Activated naive CD8-positive, alpha-beta T cell treated with anti-CD3 and anti-CD28 coated beads, Interleukin-2, amount 50 U/mL, for 16 hours (primary cell): ENCODE results near the gene MNS1.
"Not testable (repeated sequence)": the region's sequence is repeated elsewhere in the genome, so short reads cannot be mapped to it uniquely, and the experiment has no call there.

Experiments used
- DNase-seq: peaks from one replicate; pipeline ENCODE4 v3.0.0-alpha.2; 2020; ENCODE audit warnings: low read depth, low spot score

Gene MNS1, protein sequence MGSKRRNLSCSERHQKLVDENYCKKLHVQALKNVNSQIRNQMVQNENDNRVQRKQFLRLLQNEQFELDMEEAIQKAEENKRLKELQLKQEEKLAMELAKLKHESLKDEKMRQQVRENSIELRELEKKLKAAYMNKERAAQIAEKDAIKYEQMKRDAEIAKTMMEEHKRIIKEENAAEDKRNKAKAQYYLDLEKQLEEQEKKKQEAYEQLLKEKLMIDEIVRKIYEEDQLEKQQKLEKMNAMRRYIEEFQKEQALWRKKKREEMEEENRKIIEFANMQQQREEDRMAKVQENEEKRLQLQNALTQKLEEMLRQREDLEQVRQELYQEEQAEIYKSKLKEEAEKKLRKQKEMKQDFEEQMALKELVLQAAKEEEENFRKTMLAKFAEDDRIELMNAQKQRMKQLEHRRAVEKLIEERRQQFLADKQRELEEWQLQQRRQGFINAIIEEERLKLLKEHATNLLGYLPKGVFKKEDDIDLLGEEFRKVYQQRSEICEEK

DNA sequence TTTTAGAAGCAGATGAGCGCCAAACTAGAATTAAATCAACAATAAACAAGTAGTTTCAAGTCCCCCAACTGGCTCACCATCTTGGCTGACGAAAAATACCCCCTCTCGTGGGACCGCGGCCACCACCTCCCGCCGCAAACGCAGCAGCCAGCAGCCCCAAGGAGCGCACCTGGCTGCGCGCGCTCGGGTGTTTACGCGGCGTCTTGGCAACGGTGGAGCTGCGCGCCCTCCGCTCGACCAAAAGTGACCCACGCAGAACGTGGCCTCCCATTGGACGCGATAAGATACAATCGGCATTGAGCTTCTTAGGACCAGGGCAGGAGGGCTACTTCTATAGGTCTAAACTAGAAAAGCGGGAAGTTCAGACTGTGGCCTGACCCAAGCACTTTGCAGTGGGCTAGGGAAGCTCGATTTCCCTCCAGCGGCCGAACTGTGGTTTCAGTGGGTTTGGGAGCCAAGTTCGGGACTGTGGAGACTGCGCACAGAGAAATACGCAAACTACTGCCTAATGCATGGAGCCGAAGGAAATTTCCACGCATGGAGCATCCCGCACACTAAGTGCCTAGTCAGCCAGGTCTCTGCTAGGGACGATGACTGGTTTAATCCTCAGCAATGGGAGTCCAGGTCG, at the start of gene MNS1:
TSS of gene MNS1 (minus strand) at position 245 of the 628 bp plus-strand sequence. CDS start at position 80, 165 bp downstream.
- peak; percentile 23 for DNase-seq

DNA sequence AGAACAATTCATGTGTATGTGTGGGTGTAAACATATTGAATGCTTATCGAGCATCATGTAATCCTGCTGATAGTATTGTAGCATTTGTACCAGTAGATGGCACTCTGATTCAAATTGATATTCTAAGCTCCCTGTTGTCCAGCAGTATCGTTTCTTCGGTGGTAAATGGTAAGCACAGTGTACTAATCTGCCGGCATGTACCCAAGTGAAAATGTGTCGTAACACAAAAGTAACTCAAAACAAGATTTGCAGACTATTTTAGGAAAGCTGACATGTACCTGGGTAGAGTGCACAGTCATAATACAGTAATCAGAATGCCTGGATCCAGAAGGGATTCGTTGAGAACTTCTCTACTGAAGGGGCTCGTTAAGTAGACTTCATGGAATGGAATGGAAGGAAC, 31.7 kb upstream of the MNS1 start:
- no peak for DNase-seq

DNA sequence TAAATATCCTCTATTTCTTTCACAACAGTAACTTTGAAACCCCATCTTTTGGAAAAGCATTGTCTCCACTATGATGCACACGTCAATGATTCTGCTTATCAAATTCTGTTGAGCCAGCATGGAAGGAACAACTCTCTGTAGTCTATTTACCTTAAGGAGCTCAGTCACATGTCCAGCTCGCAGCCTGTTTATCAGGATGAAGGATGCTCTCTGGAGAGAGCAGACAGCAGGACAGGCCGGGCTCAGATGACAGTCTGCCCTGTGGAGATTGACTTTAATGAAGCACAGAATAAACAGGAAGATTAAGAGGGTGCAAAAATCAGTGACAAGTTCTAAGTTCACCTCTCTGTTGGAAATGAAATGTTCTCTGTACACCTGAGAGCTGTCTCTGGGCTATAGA, 30.6 kb upstream of the MNS1 start:
- DNase-seq = no peak

DNA sequence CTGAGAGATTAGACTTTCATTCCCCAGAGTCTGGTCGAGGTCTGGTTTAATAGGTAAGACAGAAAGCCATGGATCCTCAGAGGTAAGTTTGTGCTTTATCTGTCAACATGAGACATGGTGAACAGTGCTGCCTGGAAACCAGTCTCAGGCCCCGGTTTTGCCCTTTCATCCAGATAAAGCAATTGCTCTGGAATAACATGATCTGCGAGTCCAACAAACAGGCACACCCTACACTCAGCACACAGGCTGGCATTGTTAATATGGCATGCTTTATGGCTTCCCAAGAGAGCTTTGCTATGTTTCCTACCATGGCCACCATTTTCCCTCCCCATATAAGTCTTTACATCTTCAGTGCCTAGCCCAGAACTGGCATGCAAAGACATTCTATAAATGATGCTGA, 30.1 kb upstream of the MNS1 start:
- DNase-seq = no peak

DNA sequence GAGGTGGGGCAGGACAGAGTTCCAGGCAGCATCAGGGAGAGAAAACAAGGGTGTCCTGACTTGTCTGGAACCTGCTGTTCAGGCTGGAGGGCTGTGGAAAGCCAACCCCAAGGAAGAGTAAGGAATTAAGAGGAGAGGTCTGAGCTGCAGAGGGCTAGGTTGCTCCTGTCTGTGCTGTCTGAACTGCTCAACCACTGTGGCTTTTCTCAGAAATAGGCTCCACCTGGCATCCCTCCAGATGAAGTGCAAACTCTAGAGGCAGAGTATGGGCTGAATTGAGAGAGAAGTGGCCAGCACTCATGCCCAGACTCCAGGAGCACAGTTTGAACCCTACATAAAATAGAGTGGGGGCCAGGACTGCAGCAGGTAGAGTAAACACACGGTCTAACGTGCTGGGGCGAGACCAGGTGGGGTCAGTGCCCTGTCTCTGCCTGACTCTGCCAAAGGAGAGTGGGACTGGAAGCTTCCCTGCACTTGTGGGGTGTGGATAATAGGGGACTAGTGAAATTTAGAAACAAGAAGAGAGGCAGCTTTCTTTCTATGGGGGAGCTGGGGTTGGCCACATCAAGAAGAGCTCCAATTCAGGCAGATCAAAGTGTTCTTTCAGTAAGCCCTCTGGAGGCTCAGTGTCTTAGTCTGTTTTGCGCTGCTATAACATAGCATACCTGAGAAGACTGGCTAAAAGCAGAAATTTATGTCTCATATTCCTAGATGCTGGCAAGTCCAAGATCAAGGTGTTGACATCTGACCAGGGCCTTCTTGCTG, 28.0 kb upstream of the MNS1 start:
- DNase-seq = no peak

DNA sequence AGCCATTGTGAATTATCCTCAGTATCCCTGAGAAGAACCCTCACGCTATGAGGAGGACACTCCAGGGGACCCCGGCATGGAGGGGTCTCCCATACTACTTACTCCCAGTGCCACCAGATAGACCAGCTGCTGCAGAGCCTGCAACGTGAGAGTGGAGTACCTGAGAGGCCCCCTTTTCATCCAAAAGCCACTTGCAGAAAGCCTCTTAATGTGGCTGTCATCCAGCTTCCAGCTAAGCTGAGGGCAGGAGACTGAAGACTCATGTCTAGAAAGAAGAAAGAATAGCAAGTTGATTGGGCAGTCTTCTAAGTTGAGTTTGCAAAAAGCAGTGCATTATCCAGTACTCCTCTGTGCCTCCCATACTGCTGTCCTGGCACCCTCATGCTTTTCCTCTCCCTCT, 27.3 kb upstream of the MNS1 start:
- DNase-seq = no peak

DNA sequence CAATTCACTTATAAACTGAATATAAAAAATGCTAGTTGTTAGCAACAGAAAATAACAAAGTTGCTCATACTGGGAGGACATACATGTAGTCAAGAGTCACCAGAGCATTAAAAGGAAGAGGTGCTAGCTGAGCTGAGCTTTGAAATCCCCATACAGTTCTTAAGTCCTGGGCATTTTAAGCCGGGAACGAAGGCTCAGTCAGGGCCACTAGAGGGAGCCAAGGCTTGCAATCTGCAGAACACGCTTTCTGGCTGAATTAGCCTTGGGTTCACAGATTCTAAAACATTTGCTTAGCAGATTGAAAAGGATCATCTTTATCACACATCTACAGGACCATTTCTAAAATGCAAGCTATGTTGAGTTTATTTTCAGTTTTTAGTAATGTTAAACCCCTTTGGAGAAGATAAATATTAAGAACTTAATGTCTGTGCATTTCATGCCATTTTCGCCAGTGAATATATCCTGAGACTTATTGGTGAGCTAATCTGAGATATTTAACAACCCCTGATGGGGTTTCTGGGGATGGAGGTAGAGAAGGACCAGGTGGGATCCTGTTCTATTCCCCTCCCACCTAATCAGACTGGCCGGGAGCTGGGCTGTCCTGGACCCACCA, 26.3 kb upstream of the MNS1 start:
- no peak for DNase-seq

DNA sequence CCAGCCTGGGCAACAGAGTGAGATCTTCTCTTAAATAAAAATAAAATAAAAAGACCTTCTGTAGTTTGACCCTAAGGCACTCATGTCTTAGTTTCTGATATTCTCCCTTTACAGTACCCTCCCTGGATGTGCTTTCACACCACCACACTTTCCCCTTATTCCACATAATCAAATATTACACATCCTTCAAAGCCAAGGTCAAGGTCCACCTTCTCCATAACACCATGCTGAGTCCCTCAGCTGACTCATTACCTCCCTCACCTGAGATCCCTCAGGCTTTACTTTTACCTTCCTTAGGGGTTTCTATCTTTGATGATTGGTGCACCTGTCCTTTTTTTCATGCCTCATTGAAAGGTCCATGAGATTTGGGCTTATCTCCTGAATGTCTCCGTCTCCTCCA, 25.5 kb upstream of the MNS1 start:
- DNase-seq = no peak

DNA sequence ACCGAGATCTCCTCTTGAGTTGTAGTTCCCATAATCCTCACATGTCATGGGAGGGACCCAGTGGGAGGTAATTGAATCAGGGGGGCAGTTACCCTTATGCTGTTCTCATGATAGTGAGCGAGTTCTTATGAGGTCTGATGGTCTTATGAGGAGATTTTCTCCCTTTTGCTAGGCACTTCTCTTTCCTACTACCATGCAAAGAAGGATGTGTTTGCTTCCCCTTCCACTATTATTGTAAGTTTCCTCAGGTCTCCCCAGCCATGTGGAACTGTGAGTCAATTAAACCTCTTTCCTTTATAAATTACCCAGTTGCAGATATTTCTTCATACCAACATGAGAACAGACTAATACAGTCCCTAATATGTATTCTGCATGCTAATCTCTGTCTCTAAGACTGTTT, 21.3 kb upstream of the MNS1 start:
- DNase-seq = not testable (repeated sequence)

DNA sequence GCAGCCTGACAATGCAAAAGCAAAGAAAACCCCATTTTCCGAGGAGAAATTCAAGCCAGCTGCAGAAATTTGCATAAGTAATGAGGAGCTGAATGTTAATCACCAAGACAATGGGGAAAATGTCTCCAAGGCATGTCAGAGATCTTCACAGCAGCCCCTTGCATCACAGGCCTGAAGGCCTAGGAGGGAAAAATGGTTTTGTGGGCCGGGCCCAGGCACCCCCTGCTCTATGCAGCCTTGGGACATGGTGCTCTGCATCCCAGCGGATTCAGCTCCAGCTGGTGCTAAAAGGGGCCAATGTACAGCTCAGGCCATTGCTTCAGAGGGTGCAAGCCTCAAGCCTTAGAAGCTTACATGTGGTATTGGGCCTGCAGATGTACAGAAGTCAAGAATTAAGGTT, 20.5 kb upstream of the MNS1 start:
- not testable (repeated sequence) for DNase-seq

DNA sequence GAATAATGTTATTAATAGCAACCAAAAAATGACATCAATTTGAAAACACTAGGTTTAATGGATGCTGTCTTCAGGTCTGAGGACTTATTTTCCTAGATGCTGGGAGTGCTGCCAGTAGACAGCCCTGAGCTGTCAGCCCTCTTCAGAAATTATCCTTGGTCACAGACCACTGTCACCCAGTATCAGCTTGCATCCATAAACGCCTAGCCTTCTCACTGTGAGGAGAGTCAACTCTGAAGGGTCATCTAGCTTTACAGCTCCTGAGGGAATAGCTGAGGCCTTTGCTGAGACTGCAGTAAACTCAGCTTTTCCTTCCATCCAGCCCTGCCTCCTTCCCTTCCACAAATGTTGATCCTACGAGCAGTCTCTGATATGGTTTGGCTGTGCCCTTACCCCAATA, 19.4 kb upstream of the MNS1 start:
- no peak for DNase-seq

DNA sequence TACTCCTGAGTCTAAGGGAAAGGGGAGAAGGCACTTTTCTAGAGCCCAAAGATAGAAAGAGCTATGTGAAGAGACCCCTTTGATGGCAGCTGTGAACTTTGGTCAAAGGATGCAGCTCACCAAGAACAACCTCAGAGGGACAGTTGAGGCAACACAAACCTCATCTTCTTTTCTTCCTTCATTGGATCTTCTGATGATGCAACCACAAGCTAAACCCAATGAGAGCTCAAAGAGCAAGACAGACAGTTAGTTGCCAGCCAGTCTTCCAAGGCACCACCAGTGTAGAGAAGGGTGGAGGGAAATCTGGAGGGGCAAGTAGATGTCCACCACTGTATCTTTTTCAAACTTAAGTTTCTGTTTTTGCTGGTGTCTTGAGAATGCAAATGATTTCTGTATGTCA, 10.4 kb upstream of the MNS1 start:
- no peak for DNase-seq

DNA sequence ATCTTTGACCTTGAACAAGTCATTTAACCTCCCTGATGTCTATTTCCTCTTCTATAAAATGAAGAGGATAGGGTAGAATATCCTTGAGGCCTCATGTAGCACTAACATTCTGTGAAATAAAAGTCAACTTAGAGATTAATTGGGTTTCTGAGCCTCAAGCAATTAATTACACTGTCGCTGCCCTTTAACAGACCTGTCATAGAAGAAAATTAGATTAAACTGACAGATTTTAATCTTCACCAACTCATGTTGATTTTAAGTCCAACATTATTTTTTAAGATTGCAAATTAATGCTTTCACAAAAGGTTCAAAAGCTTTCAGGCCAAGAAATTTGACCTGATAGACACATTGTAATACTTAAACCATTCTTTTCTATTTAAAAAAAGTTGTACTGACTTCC, 8.1 kb upstream of the MNS1 start:
- no peak for DNase-seq

DNA sequence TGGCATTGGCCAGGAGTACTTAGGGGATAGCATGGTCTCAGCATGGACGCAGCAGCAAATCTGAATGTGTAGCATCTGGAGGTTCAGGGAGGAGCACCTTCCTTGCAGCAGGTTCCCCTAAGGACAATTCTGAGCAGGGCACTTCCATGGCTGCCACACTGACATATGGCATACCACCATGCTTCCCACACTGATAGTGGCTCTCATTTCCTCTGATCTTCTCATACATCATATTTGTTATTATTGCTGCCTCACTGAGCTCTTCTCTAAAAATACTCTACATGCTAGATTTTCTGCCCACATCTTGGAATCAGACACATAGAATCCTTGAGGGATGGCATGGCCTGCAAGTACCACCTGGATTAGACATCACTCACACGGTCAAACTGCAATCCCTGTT, 7.3 kb upstream of the MNS1 start:
- DNase-seq = no peak

DNA sequence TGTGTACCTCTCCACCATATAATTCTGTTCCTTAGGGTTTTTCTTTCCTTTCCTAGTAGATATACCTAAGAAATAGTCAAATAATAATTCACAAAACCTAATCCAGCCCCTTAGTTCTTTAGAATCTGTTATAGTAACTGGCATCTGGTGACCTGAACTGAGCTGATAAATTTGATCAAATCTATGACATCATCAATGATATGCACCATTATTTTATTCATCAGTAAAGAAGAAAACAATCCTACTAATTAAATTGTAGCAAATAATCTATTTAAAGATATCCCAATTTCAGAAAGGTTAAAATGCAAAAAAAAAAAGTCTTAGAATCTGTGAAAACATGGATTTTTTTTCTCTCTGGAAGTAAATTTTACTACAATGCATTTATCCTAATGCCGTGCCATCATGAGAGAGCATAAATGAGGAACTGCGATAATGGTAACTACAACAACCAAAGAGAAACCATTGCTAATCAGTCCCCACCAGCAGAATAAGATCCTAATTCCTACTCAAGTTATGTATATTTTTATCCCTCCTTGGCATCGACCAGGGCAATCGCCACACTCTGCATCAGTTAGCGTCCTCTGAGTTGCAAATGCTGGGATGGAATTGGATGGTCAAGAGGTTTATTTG, 6.6 kb upstream of the MNS1 start:
- DNase-seq = no peak

DNA sequence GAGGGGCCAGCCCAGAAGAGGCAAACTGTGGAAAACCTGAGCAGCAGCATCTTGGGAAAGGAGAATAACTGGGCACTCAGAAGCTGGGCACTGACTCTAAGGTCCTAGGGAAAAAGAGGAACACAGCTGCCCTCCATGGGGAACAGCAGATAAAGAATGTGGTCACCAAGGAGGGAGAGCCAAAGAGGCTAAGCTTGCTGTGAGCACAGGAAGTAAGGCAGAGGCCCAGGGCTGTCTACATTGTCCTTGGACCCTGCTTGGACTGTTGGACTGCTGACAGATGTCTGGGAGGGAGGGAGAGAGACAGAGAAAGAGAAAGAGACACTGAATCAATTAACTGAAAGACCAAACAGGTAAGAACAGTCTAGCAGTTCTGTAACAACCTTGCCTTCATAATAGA, 4.5 kb upstream of the MNS1 start:
- no peak for DNase-seq

DNA sequence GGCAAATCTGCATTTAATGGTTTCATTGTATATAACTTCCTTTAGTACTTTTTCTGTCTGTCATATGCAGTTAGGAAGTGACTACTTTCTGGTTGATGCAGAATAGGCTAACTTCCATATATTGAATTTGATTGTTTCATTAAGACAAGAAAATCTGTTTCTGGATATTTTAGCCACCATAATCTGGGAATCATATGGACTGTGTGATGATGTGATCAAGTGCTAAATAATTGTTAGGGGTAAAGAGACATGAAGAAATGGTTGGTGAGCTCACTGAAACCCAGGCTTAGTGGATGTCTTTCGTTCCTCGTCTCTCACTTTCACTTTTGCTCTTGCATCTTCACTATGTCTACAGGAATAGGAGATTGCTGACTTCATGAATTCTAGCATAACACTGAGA, 3.5 kb upstream of the MNS1 start:
- DNase-seq = no peak

DNA sequence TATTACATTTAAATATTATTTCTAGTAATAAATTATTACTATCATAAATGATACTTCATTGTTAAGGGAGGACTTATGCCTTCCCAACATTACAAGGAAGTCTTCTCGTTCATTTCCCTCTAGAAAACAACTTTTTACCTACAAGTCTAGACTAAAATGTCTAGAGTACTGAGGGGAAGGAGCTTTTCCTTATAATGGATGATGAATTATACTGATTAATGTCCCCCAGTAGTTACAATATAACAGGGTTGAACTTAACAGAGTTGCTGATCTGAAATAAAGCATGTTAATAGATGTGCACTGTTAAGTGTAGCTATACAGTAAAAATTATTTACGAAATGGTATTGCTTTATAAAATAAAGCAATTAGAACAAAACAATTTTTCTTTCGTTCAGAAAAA, 2.7 kb upstream of the MNS1 start:
- no peak for DNase-seq

DNA sequence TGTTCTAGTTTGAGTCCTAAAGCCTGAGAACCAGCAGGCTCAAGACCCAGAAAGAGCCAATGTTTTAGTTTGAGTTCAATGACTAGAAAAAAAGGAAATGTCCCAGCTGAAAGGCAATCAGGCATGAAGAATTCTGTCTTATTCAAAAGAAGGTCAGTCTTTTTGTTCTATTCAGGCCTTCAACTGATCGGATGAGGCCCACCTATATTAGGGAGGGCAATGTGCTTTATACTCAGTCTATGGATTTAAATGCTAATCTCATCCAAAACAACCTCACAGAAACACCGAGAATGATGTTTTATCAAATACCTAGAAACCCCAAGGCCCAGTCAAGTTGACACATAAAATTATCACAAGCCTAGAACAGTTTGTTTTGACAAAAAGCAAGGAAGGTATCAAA, 4.0 kb downstream of the MNS1 start:
- DNase-seq = no peak

DNA sequence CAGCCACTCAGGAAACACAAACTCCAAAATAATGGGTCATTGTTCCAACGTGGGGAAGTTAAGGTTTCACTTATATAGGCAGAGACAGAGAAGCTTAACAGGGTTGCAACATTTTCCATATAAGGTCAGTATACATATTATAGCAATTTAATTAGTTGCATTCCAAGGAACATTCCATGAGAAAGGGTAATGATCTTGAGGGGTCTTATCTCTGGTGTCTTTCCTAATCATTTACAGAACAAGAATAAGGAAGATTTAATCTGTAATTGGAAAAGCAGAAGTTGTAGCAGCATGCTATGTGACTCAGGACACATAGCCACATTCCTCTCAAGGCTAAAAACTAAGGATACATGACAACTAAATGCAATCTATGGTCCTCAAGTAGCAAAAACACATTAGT, 4.9 kb downstream of the MNS1 start:
- DNase-seq = no peak

DNA sequence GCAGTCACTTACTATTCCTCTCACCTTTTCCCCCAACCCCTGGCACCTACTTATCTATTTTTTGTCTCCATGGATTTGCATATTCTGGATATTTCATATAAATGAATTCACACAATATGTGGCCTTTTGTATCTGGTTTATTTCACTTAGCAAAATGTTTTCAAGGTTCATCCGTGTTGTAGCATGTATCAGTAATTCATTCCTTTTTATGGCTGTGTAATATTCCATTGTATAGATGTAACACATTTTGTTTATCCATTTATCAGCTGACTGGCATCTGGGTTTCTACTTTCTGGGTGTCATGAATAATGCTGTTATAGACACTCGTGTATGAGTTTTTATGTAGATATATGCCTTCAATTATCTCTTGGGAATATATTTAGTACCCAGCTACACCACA, 5.8 kb downstream of the MNS1 start:
- no peak for DNase-seq

DNA sequence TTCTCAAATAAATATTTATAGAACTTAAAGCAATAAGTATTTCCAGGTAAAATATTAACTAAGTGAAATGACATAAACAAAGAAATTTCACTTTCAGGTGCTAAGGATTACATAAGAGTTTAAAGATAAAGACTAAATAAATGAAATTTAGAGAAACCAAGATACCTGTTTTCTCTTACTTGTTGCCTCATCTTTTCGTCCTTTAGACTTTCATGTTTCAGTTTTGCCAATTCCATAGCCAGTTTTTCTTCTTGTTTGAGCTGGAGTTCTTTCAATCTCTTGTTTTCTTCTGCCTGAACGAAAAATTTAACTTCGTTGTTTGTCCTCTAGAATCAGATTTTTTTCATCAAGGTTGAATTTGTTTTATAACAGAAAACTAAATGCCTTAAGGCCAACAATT, 8.7 kb downstream of the MNS1 start:
- no peak for DNase-seq
